ENCODE measurements around the gene PDE5A.
"Not testable (repeated sequence)": the region's sequence is repeated elsewhere in the genome, so short reads cannot be mapped to it uniquely, and the experiment has no call there.

- not testable (repeated sequence) for TF ChIP-seq PRDM15 (CRISPR knock-in tag; IDR thresholded peaks at IDR 0.05); KDM1A (IDR thresholded peaks at IDR 0.05; ENCODE audit: borderline replicate concordance); SREBF2 (IDR thresholded peaks at IDR 0.05; ENCODE audit: low read length); POLR2A (IDR thresholded peaks at IDR 0.05; ENCODE audit: low read depth, low read length)
These were observed 165.9 kb downstream of the PDE5A start for GRCh38 chr4:119462733-119463132.

Data from GM12878 (cell line).